ENCODE measurements around the gene PDIA6.

GRCh38 chr2:10741139-10741538 is 71.4 kb downstream of the PDIA6 start:
- TF ChIP-seq CTCF (IDR thresholded peaks at IDR 0.05) (no peak), POLR2A (IDR thresholded peaks at IDR 0.05) (no peak)
